Measurements from ENCODE around the gene FAR2.
"Not testable (repeated sequence)": the region's sequence is repeated elsewhere in the genome, so short reads cannot be mapped to it uniquely, and the experiment has no call there.

FAR2 gene

DNA sequence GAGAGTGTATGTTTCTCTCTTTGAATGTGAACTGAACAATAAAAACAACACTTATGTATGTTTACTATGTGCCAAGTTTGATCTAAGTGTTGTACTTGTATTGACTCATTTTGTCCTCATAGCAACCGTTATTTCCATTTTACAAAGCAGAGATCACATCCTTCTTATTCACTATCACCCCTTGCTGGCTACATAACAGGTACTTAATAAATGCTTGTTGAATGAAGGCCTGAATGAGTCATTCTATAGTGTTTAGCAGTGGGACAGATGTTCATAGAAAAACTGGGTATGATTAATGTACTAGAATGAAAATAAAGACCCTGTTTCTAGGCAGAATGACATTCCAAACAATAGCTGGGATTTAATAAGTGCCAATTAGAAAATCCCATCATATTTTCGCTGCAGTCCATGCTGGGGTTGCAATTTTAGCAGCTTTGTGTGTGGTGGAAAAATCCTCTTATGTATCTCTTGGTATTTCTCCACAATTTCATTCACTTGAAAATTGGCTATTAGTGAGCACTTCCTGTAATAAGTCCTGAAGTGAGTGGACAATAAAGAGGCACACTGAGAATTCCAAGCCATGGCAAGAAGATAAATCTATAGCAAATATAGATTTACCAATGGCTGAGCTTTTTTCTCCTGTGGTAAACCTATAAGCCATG is 86.0 kb downstream of the FAR2 start:
- DNase-seq (ENCODE audit: low spot score): no peak

DNA sequence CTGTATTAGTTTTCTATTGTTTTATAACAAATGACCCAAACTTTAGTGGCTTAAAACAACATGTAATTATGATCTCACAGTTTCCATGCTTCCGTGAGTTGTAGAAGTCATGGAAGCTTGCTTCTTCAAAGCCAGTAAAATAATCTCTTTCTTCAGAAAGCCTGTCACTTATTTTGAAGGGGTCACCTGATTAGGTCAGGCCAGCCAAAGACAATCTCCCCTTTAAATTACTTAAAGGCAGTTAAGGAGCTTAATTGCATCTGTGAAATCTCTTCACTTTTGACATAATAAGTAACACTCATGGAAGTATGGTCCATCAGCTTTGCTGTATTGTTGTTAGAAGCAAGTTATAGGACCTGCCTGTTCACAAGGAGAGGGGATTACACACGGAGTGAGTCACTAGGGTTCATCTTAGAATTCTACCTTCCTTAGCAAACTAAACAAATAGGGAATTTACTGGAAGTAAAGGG is 89.8 kb downstream of the FAR2 start:
- no peak for DNase-seq (ENCODE audit: low spot score)

DNA sequence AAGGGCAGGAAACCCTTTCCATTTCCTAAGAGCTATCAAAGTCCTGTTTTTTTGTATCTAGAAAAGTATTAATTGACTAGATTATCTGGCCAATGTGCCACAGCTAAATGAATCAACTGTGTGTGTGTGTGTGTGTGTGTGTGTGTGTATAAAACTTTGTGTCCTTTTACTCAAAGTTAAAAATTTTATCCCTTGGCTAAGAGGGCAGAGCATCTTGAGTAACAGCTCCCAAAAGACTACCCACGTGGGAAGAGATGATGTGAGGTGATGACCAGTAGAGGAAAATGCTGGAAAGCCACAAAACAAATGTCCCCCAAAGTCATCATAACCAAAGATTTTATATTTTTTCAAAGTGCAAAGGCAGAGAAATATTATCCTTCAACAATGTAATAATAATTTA is 90.3 kb downstream of the FAR2 start:
- DNase-seq (ENCODE audit: low spot score): no peak

DNA sequence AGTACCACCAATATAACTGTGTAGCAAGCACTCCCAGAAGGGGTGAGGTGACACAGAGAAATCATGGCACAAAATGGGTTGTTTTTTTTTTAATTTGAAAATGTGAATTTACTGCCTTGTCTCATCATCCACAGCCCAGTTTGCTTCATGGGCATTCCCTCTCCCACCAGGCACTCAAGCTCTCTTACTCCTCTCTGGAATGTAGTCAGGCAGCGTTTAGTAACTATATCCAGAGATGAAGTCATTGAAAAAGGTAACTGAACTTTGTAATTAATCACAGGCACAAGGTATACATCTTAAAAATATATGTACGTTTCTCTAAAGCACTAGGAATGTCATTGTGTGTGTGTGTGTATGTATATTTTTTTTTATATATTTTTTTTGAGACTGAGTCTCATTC is 91.4 kb downstream of the FAR2 start:
- no peak for DNase-seq (ENCODE audit: low spot score)

DNA sequence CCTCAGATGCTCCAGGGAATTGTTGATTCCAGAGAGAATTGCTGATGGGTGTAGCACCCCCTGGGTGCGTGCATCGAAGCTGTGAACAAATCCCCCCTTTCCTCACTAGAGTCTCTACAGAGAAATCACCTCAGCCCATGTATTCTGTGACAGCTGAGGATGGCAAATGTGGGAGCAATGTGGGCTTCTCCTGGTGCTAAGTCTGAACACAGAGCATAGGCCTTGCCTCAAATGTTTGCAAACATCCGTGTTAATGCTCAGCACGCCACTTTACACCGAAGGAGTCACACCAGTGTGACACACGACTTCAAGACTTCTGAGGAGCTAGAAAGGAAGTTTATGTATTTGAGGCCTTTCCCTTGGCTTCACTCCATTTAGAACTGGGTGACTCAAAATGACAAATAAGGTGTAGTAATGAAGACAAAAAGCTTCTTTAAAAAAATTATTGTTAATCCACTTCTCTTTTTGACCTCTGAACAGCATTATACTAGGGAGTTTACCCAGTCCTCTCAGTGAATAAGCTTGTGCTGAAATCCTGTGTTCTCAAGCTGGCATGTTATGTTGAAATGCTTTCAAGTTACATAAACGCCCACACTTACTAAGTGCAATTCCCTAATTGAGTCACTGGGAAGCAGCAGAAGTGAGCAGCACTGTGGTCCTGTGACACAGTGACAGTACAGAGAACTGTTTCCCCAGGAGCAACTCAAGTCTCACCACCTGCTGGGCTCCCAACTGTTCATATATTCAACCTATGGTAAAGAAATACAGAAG is 92.9 kb downstream of the FAR2 start:
- DNase-seq (ENCODE audit: low spot score): peak; percentile 82

DNA sequence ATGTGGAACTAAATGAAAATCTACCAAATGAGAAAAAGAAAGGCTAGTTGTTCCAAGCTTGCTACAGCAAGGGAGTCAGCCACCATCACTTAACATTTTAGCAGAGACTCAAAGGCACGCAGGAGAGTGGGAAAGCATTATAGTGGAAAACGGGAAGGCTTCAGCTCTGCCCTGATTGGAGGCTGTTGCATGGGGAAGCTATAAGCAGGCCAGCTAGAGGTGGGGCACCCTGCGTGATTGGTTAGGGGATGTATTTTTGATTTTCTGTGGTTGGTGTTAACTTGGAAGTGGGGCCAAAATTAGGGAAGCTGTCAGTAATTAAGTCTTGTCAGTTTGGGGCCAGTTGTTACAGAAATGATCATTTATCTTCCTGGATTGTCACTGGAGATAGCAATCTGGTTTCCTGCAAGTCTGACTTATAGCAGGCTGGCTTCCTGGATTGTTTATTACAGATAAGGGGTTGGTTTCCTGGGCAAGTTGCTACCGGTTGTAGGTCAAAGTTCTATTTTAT is 93.9 kb downstream of the FAR2 start:
- DNase-seq (ENCODE audit: low spot score): peak; percentile 24

DNA sequence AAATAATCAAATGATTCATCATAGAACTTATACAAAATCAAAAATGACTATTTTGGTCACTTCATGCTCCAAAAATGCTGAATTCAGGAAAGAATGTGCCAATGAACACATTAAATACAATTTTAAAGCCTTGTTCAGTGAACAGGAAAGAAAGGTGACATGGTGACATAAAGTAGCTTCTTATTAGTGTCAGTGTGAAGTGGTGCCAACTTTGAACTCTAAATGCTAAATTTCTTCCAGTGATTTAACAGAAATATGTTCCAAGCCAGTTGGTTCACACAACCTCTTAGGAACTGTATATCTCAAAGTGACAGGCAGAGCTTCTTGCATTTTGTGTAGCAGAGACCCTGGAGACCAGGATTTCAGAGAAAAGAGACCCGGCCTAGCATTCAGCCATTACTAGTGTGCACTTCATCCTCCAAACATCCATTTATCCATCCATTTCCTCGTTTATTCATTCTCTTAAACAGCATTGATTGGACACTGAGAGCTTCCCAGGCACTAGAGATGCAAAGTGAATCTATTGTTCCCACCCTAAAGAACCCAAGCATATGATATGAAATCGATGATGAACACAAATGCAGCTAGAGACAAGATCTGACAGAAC is 95.2 kb downstream of the FAR2 start:
- no peak for DNase-seq (ENCODE audit: low spot score)

DNA sequence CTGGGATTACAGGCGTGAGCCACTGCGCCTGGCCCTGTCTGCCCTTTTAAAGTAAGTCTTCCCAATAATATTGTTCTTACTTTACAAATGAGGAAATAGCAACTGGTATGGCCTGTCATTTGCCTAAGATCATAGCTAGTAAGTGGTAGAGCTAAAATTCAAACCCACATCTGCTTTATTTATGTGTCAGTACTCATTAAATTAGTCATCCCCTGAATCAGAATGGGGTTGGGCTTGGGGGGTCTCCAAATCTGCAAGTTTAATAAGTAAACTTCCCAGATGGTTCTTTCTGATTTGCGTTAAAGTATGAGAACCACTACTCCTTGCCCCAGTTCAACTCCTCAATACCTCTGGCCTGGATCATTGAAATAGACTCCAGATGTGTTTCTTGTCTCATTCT is 96.2 kb downstream of the FAR2 start:
- no peak for DNase-seq (ENCODE audit: low spot score)

DNA sequence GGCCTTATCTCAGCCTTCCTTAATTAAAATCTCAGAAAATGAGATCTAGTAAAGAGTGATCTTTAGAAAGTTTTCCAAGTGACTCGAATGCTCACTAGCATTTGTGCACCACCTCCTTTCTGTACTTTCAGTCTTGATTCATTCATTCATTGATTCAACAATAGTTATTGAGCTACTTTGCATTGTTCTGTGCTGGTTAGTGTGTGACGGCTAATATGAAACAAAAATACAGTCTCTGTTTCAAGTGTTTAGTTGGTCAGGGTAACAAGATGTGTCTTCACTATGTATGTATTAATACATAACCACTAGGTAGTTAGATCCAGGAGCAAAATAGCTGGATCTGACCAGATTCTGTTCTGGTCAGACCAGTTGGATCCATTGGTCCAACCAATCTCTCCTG is 100.9 kb downstream of the FAR2 start:
- DNase-seq (ENCODE audit: low spot score): no peak

DNA sequence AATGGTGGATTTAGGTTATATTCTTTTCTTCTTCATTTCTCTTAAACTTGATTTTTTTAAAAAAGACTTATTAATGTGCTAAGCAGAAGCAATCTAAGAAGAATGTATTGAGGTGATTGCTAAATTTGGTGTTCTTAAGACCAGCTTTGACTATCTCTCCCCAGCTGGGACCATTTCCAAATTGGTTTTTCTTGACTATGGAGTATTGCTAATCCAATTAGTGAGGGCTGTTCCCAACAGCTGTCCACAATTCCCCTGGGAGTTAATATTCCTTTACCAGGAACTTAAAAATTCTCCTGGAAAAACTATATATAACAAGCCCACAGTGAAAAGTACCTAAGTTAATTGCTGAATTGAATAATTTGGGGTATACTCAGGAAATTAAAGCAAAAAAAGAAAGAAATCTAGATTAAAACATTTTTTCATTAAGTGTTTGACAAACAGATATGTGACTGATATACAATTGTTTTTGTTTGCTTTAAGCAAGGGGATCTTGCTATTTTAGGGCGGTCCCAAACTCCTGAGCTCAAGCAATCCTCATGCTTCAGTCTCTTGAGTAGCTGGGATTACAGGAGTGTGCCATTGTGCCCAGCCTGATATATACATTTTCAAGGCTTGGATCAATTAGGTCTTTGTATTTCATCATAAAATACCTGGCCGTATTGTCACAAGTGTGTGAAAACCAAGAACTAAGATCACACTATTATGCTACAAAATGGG is 105.0 kb downstream of the FAR2 start:
- no peak for DNase-seq (ENCODE audit: low spot score)

DNA sequence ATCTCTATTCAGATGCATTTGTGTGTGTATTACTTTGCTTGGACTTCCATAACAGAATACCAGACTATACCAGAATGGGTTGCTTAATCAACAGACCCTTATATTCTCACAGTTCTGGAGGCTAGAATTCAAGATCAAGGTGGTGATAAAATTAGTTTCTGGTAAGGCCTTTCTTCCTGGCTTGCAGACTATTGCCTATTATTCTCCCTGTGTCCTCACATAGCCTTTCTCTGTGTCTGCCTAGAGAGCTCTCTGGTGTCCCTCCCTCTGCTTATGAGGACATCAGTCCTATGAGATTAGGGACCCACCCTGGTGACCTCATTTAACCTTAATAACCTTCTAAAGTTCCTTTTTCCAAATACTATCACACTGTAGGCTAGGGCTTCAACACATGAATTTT is 106.0 kb downstream of the FAR2 start:
- no peak for DNase-seq (ENCODE audit: low spot score)

DNA sequence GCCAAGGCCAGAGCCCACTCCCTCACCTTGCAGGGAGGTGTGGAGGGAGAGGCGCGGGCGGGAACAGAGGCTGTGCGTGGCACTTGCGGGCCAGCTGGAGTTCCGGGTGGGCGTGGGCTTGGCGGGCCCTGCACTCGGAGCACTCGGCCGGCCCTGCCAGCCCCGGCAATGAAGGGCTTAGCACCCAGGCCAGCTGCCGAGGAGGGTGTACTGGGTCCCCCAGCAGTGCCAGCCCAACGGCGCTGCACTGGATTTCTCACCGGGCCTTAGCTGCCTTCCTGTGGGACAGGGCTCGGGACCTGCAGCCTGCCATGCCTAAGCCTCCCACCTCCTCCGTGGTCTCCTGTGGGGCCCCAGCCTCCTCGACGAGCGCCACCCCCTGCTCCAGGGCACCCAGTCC is 107.5 kb downstream of the FAR2 start:
- no peak for DNase-seq (ENCODE audit: low spot score)

DNA sequence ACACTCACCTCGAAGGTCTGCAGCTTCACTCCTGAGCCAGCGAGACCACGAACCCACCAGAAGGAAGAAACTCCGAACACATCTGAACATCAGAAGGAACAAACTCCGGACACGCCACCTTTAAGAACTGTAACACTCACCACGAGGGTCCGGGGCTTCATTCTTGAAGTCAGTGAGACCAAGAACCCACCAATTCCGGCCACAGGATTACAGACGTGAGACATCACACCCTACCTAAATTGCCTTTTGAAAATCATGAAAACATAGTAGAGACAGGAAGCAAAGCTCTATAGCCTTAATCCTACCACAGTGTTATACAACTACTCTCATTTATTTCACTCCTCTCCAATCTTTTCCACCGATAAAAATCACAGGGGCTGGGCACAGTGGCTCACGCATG is 108.6 kb downstream of the FAR2 start:
- DNase-seq (ENCODE audit: low spot score): not testable (repeated sequence)

DNA sequence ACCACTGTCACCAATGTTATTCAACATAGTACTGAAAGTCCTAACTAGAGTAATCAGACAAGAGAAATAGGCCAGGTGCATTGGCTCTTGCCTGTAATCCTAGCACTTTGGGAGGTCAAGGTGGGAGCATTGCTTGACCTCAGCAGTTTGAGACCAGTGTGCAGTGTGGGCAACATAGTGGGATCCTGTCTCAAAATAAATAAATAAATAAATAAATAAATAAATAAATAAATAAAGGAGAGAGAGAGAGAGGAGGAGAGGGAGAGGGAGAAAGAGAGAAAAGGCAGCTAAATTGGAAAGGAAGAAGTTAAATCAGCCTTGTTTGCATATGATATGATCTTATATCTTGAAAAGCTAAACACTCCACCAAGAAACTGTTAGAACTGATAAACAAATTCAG is 115.3 kb downstream of the FAR2 start:
- DNase-seq (ENCODE audit: low spot score): no peak

DNA sequence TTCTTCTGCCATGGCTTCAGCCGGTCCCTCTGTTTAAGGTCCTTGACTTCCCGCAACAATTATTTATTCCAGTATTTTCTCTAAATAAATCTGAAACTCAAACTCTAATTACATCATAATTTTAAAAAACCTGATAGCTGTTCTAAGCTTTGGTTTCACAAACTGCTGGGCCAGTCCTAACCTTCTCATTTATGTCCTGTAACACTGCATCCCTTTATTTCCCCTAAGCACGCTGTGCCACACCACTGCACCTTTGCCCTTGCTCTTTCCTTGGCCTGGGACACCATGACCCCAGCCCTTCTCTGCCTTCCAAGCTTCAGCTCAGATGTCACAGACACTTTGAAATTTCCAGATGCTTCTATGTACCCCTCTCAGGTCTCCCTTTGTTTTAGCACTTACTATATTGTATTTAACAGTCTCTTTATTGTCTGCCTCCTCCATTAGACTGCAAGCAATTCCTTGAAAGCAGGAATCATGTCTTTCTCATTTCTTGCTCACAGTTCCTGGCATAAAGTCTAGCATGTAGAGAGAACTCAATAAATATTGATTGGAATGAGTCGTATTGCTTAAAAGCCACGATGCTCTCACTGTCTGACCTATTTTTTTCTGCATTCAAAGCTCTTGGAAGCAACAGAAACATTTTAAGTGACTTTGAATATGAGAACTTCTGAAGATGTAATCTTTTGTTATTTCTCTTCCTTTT is 120.8 kb downstream of the FAR2 start:
- DNase-seq (ENCODE audit: low spot score): no peak

DNA sequence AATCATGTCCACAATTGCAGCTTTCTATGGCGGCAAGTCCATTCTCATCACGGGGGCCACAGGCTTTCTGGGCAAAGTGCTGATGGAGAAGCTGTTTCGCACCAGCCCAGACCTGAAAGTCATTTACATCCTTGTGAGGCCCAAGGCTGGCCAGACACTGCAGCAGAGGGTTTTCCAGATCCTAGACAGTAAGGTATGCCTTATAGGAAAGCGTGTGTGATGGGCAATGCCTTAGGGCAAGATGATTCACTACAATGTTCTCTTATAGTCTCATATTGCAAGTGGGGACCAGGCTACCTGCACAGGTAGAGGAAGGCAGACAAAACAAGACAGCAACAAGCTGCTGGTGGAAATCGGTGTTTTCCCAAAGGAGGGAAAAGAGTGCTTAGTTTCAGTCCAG is 121.4 kb downstream of the FAR2 start:
- DNase-seq (ENCODE audit: low spot score): no peak

DNA sequence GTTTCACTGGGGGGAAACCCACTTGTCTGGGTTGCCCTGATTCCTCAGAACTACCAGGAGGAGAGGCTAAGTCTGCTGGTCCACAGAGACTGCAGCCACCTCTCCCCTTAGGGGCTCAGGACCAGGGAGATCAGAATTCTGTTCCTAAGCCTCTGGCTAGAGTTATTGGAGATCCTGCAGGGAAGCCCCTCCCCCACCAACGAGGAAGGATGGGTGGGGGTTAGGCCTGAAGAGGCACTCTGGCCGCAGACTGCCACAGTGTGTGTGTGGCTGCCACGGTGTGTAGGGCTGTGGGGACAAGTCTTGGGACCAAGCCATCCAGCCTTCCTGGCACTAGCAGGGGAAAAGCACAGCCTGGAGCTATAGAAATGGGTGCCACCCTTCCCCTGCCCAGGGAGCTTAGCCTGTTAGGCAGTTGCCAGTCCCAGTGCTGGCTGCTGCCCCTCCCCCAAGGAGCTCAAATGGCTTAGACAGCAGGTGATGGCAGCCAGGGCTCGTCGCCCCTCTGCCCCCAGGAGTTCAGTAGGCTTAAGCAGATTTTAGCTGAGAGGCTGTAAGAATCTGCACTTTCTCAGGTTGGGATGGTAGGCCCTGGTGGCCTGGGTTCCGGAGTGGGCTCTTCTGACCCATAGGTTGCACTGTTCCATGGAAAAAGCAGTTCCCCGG is 124.2 kb downstream of the FAR2 start:
- no peak for DNase-seq (ENCODE audit: low spot score)

DNA sequence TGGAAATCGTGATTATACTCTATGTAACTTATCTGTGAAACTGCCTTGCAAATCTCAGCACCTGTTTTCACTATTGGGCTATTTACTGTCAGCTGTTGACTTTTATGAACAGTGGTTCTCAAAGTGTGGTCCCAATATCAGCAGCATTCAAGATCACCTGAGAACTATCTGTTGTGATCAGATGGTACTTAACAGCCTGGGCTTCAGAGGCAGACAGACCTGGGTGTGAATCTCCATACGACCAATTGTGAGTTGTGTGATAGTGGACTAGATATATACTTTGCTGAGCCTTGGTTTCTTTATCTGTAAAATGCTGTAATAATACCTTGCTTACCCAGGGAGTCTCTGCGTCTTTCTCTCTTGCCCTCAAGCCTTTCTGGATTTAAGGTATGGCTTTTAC is 126.8 kb downstream of the FAR2 start:
- no peak for DNase-seq (ENCODE audit: low spot score)

DNA sequence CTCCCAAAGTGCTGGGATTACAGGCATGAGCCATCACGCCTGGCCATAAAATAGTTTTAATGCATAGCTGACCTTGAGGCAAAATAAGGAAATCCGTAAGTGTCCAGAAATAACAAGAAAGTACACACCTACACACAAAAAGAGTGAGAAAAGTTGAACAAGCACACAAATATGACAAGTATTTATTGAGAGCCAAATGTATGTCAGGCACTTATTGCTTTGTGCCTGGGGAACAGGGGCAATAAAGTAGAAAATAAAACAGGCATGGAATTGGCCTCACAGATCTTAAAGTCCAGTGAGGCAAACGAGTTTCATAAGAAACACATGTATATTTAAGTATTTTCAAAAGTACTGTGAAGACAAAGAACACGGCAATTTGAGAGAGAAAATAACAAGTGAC is 128.2 kb downstream of the FAR2 start:
- no peak for DNase-seq (ENCODE audit: low spot score)

DNA sequence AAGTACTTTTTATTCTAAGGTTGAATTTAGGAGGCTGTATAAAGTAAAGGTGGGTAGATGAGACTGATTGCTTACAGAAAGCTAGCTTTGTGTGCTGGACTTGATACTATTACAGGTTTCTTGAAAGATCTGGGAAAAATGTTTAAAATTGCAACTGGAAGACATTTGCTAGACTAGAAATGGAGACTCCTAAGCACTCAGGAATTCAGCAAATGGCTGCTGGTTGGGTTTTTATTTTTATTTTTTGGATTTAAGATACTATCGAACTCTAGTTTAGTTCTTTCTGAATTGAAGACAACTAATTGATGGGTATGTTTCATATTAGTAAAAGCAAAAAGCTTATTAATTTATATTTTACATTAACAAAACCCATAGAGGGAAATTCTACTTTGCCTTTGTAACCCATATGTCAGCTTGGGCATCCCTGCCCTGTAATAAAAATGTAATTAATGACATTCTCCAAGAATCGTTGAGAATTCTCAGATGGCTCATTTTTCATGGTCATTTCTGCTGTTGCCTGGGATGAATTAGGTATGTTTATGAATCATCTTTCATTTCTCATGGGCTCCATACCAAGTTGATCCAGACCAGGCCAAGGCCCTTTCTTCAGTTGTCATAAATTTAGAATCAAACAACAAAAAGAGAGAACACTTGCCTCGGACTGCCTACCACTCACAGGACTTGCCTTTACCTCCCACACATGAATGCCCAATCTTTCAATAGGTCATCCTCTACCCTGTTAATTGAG is 129.8 kb downstream of the FAR2 start:
- no peak for DNase-seq (ENCODE audit: low spot score)
